AG09309 (cell line): ENCODE data around the gene DAAM2.

Experiments used
- DNase-seq: peaks from one replicate; pipeline ENCODE4 v3.0.0-alpha.2; 2010; ENCODE audit warnings: low read depth
- H3K4me3 ChIP-seq: 2 replicates; pipeline ENCODE4 v1.5.1; 2011; ENCODE audit warnings: mild to moderate bottlenecking, low read depth, low read length, moderate library complexity; ENCODE audit not compliant: control insufficient read depth
- CTCF ChIP-seq: IDR thresholded peaks from 2 replicates; pipeline ENCODE4 v1.5.1; 2011; ENCODE audit warnings: mild to moderate bottlenecking, low read depth, low read length, inconsistent platforms; ENCODE audit not compliant: insufficient read depth, control insufficient read depth; ENCODE audit errors: missing control alignments

The DAAM2 gene

GRCh38 chr6:39851331-39851730, 59.2 kb downstream of the DAAM2 start:
- no peak overlapping the region for H3K4me3 ChIP-seq
- TF ChIP-seq CTCF, result no peak
- DNase-seq, result no peak

- H3K4me3 ChIP-seq, result no peak overlapping the region
- DNase-seq, result no peak
- no peak for TF ChIP-seq CTCF
Observed at GRCh38 chr6:39852324-39852723, 60.1 kb downstream of the DAAM2 start.

- TF ChIP-seq CTCF, result no peak
- no peak overlapping the region for H3K4me3 ChIP-seq
- DNase-seq, result no peak
Observed at GRCh38 chr6:39853604-39854003, 61.4 kb downstream of the DAAM2 start.

- no peak overlapping the region for H3K4me3 ChIP-seq
- TF ChIP-seq CTCF, result no peak
- DNase-seq, result no peak
Observed at GRCh38 chr6:39855356-39855995, 63.3 kb downstream of the DAAM2 start.

- no peak for DNase-seq
- TF ChIP-seq CTCF, result no peak
- no peak overlapping the region for H3K4me3 ChIP-seq
Observed at GRCh38 chr6:39859025-39859424, 66.8 kb downstream of the DAAM2 start.

- DNase-seq, result no peak
- H3K4me3 ChIP-seq, result no peak overlapping the region
- no peak for TF ChIP-seq CTCF
Observed at GRCh38 chr6:39861663-39862062, 69.5 kb downstream of the DAAM2 start.
